ENCODE results near the gene BAZ2B. TPM values are rescaled to one million over a fixed set of nuclear protein-coding genes. Genes with fewer than 3 reads are reported as not detected.
A peak's percentile ranks its signal among the peaks of the same experiment; 100 is the strongest.

Gene BAZ2B
- polyA plus RNA-seq, 2 donors = 12.5 to 18.3 TPM

DNA sequence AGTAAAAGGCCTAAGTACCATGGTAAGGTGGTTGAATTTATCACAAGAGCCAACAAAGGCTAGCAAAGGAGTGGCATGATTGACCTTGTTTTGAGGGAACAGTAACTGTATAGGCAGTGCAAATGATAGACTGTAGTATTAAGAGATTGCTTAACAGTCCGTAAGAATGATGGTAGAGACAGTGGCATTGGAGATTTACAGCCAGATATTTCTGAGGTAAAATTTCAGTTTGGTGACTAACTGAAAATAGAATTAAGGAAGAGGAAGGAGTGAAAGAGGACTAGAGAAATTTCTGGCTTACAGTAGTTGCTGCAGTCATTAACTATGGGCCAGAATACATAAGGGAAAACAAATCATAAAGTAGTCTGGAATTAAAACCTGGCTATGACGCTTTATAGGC is 4.4 kb upstream of the BAZ2B start:
- Histone ChIP-seq H3K4me3 (ENCODE audit: low read depth in 1 of 2, low read length in 2 of 2) (no peak overlapping the region), H3K27ac (ENCODE audit: low read depth in 2 of 2, low read length in 1 of 2) (no peak overlapping the region)
- WGBS, 2 donors = 89 to 94% methylated on average over 2 of the region's 2 CpGs

GRCh38 chr2:159617646-159618045 is 1.3 kb upstream of the BAZ2B start:
- Histone ChIP-seq H3K4me1 (ENCODE audit: control insufficient read depth in 2 of 2, insufficient read depth in 2 of 2, low read length in 1 of 2) (no peaks in the 10 kb centered on the region), H3K9me3 (ENCODE audit: control insufficient read depth in 2 of 2, insufficient read depth in 1 of 2, low read depth in 1 of 2, low read length in 1 of 2) (no peaks in the 10 kb centered on the region), H3K36me3 (ENCODE audit: control insufficient read depth in 2 of 2, insufficient read depth in 2 of 2, low read length in 1 of 2) (no peaks in the 10 kb centered on the region), H3K27ac (ENCODE audit: low read depth in 2 of 2, low read length in 1 of 2) (no peak overlapping the region), H3K4me3 (ENCODE audit: low read depth in 1 of 2, low read length in 2 of 2) (no peak overlapping the region), H3K27me3 (ENCODE audit: control insufficient read depth in 1 of 2, insufficient read depth in 2 of 2, low read length in 2 of 2) (no peaks in the 10 kb centered on the region)
- WGBS, 2 donors = 13 to 19% methylated on average over 2 of the region's 2 CpGs

More for the DNA sequence above, 4.4 kb upstream of the BAZ2B start:
- no peaks in the 10 kb centered on the region for H3K9me3 ChIP-seq (ENCODE audit: control insufficient read depth in 2 of 2, insufficient read depth in 1 of 2, low read depth in 1 of 2, low read length in 1 of 2)
- no peaks in the 10 kb centered on the region for H3K4me1 ChIP-seq (ENCODE audit: control insufficient read depth in 2 of 2, insufficient read depth in 2 of 2, low read length in 1 of 2)
- H3K36me3 ChIP-seq (ENCODE audit: control insufficient read depth in 2 of 2, insufficient read depth in 2 of 2, low read length in 1 of 2) = no peaks in the 10 kb centered on the region
- H3K27me3 ChIP-seq (ENCODE audit: control insufficient read depth in 1 of 2, insufficient read depth in 2 of 2, low read length in 2 of 2) = no peaks in the 10 kb centered on the region

GRCh38 chr2:159617100-159617499 is 752 bp upstream of the BAZ2B start:
- H3K4me1 ChIP-seq (ENCODE audit: control insufficient read depth in 2 of 2, insufficient read depth in 2 of 2, low read length in 1 of 2) = no peaks in the 10 kb centered on the region
- 34 to 35% methylated on average over 4 of the region's 4 CpGs for WGBS, 2 donors
- no peak overlapping the region for H3K27ac ChIP-seq (ENCODE audit: low read depth in 2 of 2, low read length in 1 of 2)
- H3K4me3 ChIP-seq (ENCODE audit: low read depth in 1 of 2, low read length in 2 of 2) = peak overlapping the region in 1 of 2 donors; percentile 54
- H3K27me3 ChIP-seq (ENCODE audit: control insufficient read depth in 1 of 2, insufficient read depth in 2 of 2, low read length in 2 of 2) = no peaks in the 10 kb centered on the region
- H3K36me3 ChIP-seq (ENCODE audit: control insufficient read depth in 2 of 2, insufficient read depth in 2 of 2, low read length in 1 of 2) = no peaks in the 10 kb centered on the region
- no peaks in the 10 kb centered on the region for H3K9me3 ChIP-seq (ENCODE audit: control insufficient read depth in 2 of 2, insufficient read depth in 1 of 2, low read depth in 1 of 2, low read length in 1 of 2)

DNA sequence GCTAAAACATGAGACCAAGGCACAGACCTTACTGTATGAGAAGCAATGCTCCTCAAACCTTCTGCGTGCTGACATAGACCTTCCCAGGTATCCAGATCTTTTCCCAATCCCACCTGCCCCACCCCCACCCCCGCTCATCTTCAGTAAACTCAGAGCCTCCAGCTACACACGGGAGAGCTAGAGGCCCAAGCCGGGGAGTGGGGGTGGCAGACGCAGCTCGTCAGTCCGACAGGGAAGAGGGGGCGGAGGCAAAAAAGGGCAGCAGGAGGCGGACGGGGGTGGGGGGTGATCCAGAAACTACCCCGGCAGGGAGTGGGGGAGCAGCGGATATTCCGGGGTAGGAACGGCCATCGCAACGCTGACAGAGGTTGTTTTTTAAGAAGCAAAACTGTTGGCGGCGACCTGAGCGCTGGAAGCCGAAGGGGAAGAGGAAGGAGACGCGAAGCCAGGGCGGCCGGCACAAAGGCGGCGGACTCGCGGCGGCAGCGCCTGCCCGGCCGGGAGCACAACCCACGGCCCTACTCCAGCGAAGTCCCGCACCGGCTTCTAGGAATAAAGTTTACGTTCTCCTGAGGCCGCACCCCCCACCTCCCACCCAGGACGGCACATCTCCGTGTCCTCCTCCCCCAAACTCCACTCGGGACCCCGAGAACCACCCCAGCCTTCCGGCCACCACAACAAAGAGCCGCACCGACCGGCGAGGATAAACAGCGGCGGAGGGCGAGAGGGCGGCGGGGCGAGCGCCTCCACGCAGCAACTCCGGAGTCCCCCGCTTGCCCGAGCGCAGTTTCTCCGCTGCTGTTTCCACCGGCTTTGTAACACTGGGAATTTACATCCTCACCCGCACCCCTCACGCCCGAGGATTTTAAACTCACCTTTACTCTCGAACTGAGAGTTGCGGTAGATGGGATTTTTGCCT is 722 bp downstream of the BAZ2B start:
- Histone ChIP-seq H3K36me3 (ENCODE audit: control insufficient read depth in 2 of 2, insufficient read depth in 2 of 2, low read length in 1 of 2) (no peaks in the 10 kb centered on the region), H3K27ac (ENCODE audit: low read depth in 2 of 2, low read length in 1 of 2) (peak overlapping the region; percentile 87 to 99), H3K27me3 (ENCODE audit: control insufficient read depth in 1 of 2, insufficient read depth in 2 of 2, low read length in 2 of 2) (no peaks in the 10 kb centered on the region), H3K4me1 (ENCODE audit: control insufficient read depth in 2 of 2, insufficient read depth in 2 of 2, low read length in 1 of 2) (no peaks in the 10 kb centered on the region), H3K4me3 (ENCODE audit: low read depth in 1 of 2, low read length in 2 of 2) (peak overlapping the region; percentile 54 to 79), H3K9me3 (ENCODE audit: control insufficient read depth in 2 of 2, insufficient read depth in 1 of 2, low read depth in 1 of 2, low read length in 1 of 2) (no peaks in the 10 kb centered on the region)
- 0 to 1% methylated on average over 64 to 66 of the region's 66 CpGs for WGBS, 2 donors

GRCh38 chr2:159614534-159615366 is 1.6 kb downstream of the BAZ2B start:
- Histone ChIP-seq H3K4me1 (ENCODE audit: control insufficient read depth in 2 of 2, insufficient read depth in 2 of 2, low read length in 1 of 2) (no peaks in the 10 kb centered on the region), H3K27ac (ENCODE audit: low read depth in 2 of 2, low read length in 1 of 2) (peak overlapping the region; percentile 87 to 99), H3K36me3 (ENCODE audit: control insufficient read depth in 2 of 2, insufficient read depth in 2 of 2, low read length in 1 of 2) (no peaks in the 10 kb centered on the region), H3K27me3 (ENCODE audit: control insufficient read depth in 1 of 2, insufficient read depth in 2 of 2, low read length in 2 of 2) (no peaks in the 10 kb centered on the region), H3K9me3 (ENCODE audit: control insufficient read depth in 2 of 2, insufficient read depth in 1 of 2, low read depth in 1 of 2, low read length in 1 of 2) (no peaks in the 10 kb centered on the region), H3K4me3 (ENCODE audit: low read depth in 1 of 2, low read length in 2 of 2) (peak overlapping the region; percentile 54 to 79)
- 5 to 7% methylated on average over 15 to 16 of the region's 16 CpGs for WGBS, 2 donors

GRCh38 chr2:159613651-159614285 is 2.6 kb downstream of the BAZ2B start:
- Histone ChIP-seq H3K4me3 (ENCODE audit: low read depth in 1 of 2, low read length in 2 of 2) (peak overlapping the region in 1 of 2 donors; percentile 50), H3K36me3 (ENCODE audit: control insufficient read depth in 2 of 2, insufficient read depth in 2 of 2, low read length in 1 of 2) (no peaks in the 10 kb centered on the region), H3K27ac (ENCODE audit: low read depth in 2 of 2, low read length in 1 of 2) (no peak overlapping the region), H3K27me3 (ENCODE audit: control insufficient read depth in 1 of 2, insufficient read depth in 2 of 2, low read length in 2 of 2) (no peaks in the 10 kb centered on the region), H3K9me3 (ENCODE audit: control insufficient read depth in 2 of 2, insufficient read depth in 1 of 2, low read depth in 1 of 2, low read length in 1 of 2) (no peaks in the 10 kb centered on the region), H3K4me1 (ENCODE audit: control insufficient read depth in 2 of 2, insufficient read depth in 2 of 2, low read length in 1 of 2) (no peaks in the 10 kb centered on the region)
- WGBS, 2 donors = 8 to 10% methylated on average over 1 of the region's 1 CpG

- Histone ChIP-seq H3K36me3 (ENCODE audit: control insufficient read depth in 2 of 2, insufficient read depth in 2 of 2, low read length in 1 of 2) (no peaks in the 10 kb centered on the region), H3K4me1 (ENCODE audit: control insufficient read depth in 2 of 2, insufficient read depth in 2 of 2, low read length in 1 of 2) (no peaks in the 10 kb centered on the region), H3K9me3 (ENCODE audit: control insufficient read depth in 2 of 2, insufficient read depth in 1 of 2, low read depth in 1 of 2, low read length in 1 of 2) (no peaks in the 10 kb centered on the region), H3K27me3 (ENCODE audit: control insufficient read depth in 1 of 2, insufficient read depth in 2 of 2, low read length in 2 of 2) (no peaks in the 10 kb centered on the region), H3K4me3 (ENCODE audit: low read depth in 1 of 2, low read length in 2 of 2) (no peak overlapping the region), H3K27ac (ENCODE audit: low read depth in 2 of 2, low read length in 1 of 2) (no peak overlapping the region)
- WGBS, 2 donors = 36 to 37% methylated on average over 1 of the region's 1 CpG
Observed at GRCh38 chr2:159613091-159613490, 3.3 kb downstream of the BAZ2B start.

DNA sequence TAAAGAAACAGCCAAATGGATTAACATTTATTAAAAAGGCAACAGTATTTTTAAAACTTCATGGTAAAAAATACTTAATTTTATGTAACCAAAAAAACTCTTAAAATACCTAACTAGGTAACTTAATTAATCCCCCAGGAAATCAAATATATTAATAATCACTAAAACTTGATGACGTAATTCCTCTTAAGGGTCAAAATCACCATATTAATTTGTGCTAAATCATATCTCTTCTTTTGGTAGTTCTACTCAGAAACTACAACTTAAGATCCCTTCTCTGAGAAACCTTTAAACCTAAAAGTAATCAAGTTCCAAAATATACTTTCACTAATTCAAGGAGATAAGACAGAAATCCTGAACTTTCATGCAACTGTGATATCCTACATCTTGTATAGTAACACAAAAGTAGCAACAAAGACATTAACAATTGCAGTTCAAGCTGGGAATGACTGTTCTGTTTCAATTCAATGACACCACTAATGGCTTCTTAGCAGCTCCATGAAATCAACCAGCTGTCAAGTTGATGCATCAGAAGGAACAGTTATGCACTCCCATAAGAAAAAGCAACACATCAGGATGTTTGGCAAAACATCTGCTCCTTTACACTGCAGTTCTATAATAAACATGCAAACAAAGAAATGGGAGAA is 4.0 kb downstream of the BAZ2B start:
- Histone ChIP-seq H3K27ac (ENCODE audit: low read depth in 2 of 2, low read length in 1 of 2) (peak overlapping the region in 1 of 2 donors; percentile 34), H3K4me1 (ENCODE audit: control insufficient read depth in 2 of 2, insufficient read depth in 2 of 2, low read length in 1 of 2) (no peaks in the 10 kb centered on the region), H3K4me3 (ENCODE audit: low read depth in 1 of 2, low read length in 2 of 2) (no peak overlapping the region), H3K9me3 (ENCODE audit: control insufficient read depth in 2 of 2, insufficient read depth in 1 of 2, low read depth in 1 of 2, low read length in 1 of 2) (no peaks in the 10 kb centered on the region), H3K27me3 (ENCODE audit: control insufficient read depth in 1 of 2, insufficient read depth in 2 of 2, low read length in 2 of 2) (no peaks in the 10 kb centered on the region), H3K36me3 (ENCODE audit: control insufficient read depth in 2 of 2, insufficient read depth in 2 of 2, low read length in 1 of 2) (no peaks in the 10 kb centered on the region)
- 59 to 62% methylated on average over 1 of the region's 1 CpG for WGBS, 2 donors

Data from esophagus (tissue), 2 donors.